SK-N-SH (cell line): ENCODE data around the gene BPIFA3.

Experiments
- GABPA ChIP-seq: IDR thresholded peaks from 2 replicates; pipeline ENCODE4 v1.4.0; 2012; ENCODE audit warnings: low read depth, mild to moderate bottlenecking
- POLR2AphosphoS5 ChIP-seq: IDR thresholded peaks from 2 replicates; pipeline ENCODE4 v1.6.1; 2012; ENCODE audit warnings: low read depth, low read length
- SIN3A ChIP-seq: IDR thresholded peaks from 2 replicates; pipeline ENCODE4 v1.6.1; 2012; ENCODE audit warnings: low read depth, mild to moderate bottlenecking, low read length, moderate library complexity, borderline replicate concordance
- TF ChIP-seq, protein P1 (sequence below): fragments of 200-600 bp; sonication (generic); IDR thresholded peaks from 2 replicates; pipeline ENCODE4 v1.6.1; 2017; ENCODE audit warnings: antibody characterized with exemption, mild to moderate bottlenecking, moderate library complexity

DNA sequence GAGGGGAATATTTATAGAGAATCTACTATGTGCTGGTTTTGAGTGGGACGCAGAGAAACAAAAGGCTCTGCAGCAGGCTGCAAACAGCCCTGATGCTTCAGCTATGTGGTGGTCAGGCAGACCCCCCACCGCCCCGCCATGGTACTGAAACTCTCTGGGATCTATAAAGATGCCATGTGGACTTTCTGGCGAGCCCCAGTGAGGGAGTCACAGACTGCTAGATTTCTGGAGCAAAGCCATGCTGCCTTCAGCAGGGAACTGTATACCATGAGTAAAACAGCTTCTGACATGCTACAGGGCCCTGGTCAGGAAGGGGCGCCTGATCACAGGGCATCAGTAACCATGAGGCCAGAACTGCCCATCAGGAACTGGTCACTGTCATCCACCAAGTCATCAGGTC lies 46.6 kb downstream of the BPIFA3 start:
- TF ChIP-seq, protein P1, sequence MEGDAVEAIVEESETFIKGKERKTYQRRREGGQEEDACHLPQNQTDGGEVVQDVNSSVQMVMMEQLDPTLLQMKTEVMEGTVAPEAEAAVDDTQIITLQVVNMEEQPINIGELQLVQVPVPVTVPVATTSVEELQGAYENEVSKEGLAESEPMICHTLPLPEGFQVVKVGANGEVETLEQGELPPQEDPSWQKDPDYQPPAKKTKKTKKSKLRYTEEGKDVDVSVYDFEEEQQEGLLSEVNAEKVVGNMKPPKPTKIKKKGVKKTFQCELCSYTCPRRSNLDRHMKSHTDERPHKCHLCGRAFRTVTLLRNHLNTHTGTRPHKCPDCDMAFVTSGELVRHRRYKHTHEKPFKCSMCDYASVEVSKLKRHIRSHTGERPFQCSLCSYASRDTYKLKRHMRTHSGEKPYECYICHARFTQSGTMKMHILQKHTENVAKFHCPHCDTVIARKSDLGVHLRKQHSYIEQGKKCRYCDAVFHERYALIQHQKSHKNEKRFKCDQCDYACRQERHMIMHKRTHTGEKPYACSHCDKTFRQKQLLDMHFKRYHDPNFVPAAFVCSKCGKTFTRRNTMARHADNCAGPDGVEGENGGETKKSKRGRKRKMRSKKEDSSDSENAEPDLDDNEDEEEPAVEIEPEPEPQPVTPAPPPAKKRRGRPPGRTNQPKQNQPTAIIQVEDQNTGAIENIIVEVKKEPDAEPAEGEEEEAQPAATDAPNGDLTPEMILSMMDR, result no peak
- no peak for TF ChIP-seq POLR2AphosphoS5
- TF ChIP-seq GABPA, result no peak
- no peak for TF ChIP-seq SIN3A
